Measurements from ENCODE around the gene FMNL2. TPM values are rescaled to one million over a fixed set of nuclear protein-coding genes. Genes with fewer than 3 reads are reported as not detected.

FMNL2 gene
- total RNA-seq, 4 donors from 2014 or later, result 6.7 to 17.2 (median 11.5) TPM

DNA sequence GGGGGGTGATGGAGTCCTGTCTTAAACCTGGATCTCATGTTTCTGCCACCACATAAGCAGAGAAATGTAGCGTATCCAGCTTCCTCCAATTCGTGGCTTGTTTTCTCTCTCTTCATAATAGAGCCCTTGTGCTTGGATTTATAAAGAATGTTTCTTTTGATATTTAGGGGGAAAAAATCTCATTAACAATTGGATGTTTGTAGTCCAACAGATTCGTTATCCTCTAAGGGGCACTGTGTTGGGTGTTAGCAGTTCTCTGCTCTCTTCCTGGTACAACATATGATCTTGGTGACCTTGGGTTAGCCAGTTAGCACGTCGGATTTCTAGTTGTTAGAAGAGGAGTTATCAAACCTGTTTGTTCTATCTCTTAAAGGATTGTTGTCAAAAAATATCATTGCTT is 127.8 kb downstream of the FMNL2 start:
- TF ChIP-seq POLR2A (IDR thresholded peaks at IDR 0.05), result no peak
- TF ChIP-seq, protein P1, sequence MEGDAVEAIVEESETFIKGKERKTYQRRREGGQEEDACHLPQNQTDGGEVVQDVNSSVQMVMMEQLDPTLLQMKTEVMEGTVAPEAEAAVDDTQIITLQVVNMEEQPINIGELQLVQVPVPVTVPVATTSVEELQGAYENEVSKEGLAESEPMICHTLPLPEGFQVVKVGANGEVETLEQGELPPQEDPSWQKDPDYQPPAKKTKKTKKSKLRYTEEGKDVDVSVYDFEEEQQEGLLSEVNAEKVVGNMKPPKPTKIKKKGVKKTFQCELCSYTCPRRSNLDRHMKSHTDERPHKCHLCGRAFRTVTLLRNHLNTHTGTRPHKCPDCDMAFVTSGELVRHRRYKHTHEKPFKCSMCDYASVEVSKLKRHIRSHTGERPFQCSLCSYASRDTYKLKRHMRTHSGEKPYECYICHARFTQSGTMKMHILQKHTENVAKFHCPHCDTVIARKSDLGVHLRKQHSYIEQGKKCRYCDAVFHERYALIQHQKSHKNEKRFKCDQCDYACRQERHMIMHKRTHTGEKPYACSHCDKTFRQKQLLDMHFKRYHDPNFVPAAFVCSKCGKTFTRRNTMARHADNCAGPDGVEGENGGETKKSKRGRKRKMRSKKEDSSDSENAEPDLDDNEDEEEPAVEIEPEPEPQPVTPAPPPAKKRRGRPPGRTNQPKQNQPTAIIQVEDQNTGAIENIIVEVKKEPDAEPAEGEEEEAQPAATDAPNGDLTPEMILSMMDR (IDR thresholded peaks at IDR 0.05 in 4 of 5, conservative IDR thresholded peaks at IDR 0.05 in 1 of 5), result no peak
- Histone ChIP-seq H3K36me3 (no peaks in the 10 kb centered on the region), H3K4me3 (no peak overlapping the region), H3K27ac (peak overlapping the region; percentile 8 to 91 (median 90)), H3K27me3 (no peaks in the 10 kb centered on the region), H3K4me1 (peaks cover 53 to 62% of the 10 kb centered on the region in 2 donors), H3K9me3 (no peaks in the 10 kb centered on the region)
- in situ Hi-C loops (cut with MboI; ENCODE audit: low sequenced_read_pairs in 4 of 4), result no loop called here
- intact Hi-C loops (cut with DNase I; ENCODE audit: low total_unique reads), result no loop called here
- no peak for DNase-seq
- no peak for ATAC-seq

DNA sequence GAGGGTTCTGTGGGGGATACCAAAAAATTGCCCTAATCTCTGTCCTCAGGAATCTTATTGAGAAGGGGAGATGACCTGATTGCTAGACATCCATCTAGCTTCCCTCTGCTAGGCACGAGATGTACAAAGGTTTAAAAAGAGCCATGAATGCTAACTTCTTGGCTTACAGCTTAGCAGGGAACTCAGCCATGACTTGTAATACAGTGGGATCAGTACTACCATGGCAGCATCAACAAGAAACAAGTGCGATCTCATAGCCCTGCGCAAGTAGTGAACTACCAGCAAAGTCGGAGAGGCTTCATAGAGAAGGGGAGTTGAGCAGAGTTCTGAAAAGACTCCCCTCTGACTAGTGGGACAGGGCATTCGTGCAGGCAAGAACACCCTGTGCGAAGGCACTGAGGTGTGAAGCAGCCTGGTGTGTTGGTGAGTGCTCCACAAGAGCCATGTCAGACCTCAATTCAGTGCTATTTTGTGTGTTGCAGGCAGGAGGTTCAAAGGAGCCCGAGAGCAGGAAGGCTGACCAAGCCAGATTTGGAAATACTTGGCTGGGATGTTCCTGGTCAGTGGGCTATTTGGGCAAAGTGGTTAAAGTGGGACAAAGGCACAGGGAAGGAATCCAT is 130.0 kb downstream of the FMNL2 start:
- TF ChIP-seq, protein P1 (IDR thresholded peaks at IDR 0.05 in 4 of 5, conservative IDR thresholded peaks at IDR 0.05 in 1 of 5), result no peak
- TF ChIP-seq POLR2A (IDR thresholded peaks at IDR 0.05), result no peak
- peak; percentile 28 to 30 for ATAC-seq
- Histone ChIP-seq H3K27me3 (no peaks in the 10 kb centered on the region), H3K27ac (peak overlapping the region; percentile 89 to 91 (median 90)), H3K36me3 (no peaks in the 10 kb centered on the region), H3K4me3 (peak overlapping the region; percentile 6 to 42 (median 24)), H3K4me1 (peaks cover 75 to 84% of the 10 kb centered on the region in 2 donors), H3K9me3 (no peaks in the 10 kb centered on the region)
- peak; percentile 10 to 49 for DNase-seq
- intact Hi-C loops (cut with DNase I; ENCODE audit: low total_unique reads), result loop anchor here (5.0 kb wide), 2 partner anchors 107 to 152 kb away; no protein-coding TSS in a partner anchor
- in situ Hi-C loops (cut with MboI; ENCODE audit: low sequenced_read_pairs in 4 of 4), result no loop called here

DNA sequence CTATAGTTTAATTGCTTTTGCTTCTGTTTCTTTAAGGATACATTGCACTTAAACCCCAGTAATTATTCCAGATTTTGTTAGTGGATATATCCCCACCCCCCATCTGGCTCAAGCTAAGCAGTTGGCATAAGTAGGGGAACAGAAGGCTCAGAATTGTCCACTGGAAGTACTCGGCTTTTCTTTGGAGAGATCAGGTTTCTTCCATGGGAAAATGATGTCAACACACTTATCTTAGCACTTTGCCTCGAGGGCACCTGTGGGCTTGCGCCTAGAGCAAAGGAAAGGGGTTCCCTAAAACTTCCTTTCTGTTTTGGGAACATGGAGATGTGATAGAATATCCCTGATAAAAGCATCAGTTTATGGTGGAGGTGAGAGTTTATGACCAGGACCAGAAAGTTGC is 130.6 kb downstream of the FMNL2 start:
- TF ChIP-seq POLR2A (IDR thresholded peaks at IDR 0.05), result peak in 1 of 2 donors; percentile 55
- TF ChIP-seq, protein P1 (IDR thresholded peaks at IDR 0.05 in 4 of 5, conservative IDR thresholded peaks at IDR 0.05 in 1 of 5), result no peak
- in situ Hi-C loops (cut with MboI; ENCODE audit: low sequenced_read_pairs in 4 of 4) (no loop called here), intact Hi-C loops (cut with DNase I; ENCODE audit: low total_unique reads) (loop anchor here (5.0 kb wide), 2 partner anchors 107 to 152 kb away; no protein-coding TSS in a partner anchor)
- DNase-seq (peak; percentile 54 to 66), ATAC-seq (peak; percentile 69 to 75)
- no peaks in the 10 kb centered on the region for H3K9me3 ChIP-seq
- peak overlapping the region in 2 of 4 donors; percentile 6 to 42 for H3K4me3 ChIP-seq
- no peaks in the 10 kb centered on the region for H3K27me3 ChIP-seq
- H3K4me1 ChIP-seq, result peaks cover 80 to 89% of the 10 kb centered on the region in 2 donors
- H3K36me3 ChIP-seq, result no peaks in the 10 kb centered on the region
- H3K27ac ChIP-seq, result peak overlapping the region; percentile 89 to 91 (median 90)

DNA sequence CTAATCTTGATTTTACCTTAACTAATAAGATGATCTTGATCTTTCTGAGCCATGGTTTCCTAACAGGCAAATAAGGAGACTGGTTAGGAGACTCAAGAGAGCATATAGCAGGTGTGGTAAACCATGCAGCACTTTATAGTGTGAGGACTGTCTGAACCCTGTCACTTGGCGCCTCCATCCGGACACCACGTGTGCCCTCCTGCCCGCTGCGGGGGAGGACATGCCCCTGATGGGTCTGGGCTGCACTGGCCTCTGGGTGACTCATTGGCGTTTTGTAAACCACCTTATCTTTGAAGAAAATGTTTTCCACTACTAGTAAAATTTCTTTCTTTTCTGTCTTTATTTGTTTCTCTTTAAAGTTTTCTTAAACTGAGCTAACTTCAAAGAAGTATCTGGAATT is 131.1 kb downstream of the FMNL2 start:
- intact Hi-C loops (cut with DNase I; ENCODE audit: low total_unique reads) (loop anchor here (5.0 kb wide), 2 partner anchors 106 to 151 kb away; no protein-coding TSS in a partner anchor), in situ Hi-C loops (cut with MboI; ENCODE audit: low sequenced_read_pairs in 4 of 4) (no loop called here)
- Histone ChIP-seq H3K27me3 (no peaks in the 10 kb centered on the region), H3K36me3 (no peaks in the 10 kb centered on the region), H3K9me3 (no peaks in the 10 kb centered on the region), H3K27ac (peak overlapping the region; percentile 89 to 91 (median 90)), H3K4me1 (peaks cover 85 to 94% of the 10 kb centered on the region in 2 donors), H3K4me3 (peak overlapping the region in 1 of 4 donors; percentile 42)
- ATAC-seq (peak; percentile 7 to 40), DNase-seq (peak in 1 of 2 donors; percentile 87)
- no peak for TF ChIP-seq POLR2A (IDR thresholded peaks at IDR 0.05)
- TF ChIP-seq, protein P1 (IDR thresholded peaks at IDR 0.05 in 4 of 5, conservative IDR thresholded peaks at IDR 0.05 in 1 of 5), result no peak

Measured in gastrocnemius medialis (tissue), 4 donors.